IgD-negative memory B cell (primary cell): ENCODE measurements around the gene CCM2L. TPM values are rescaled to one million over a fixed set of nuclear protein-coding genes. Genes with fewer than 3 reads are reported as not detected.

Source experiments
- H3K27ac Mint-ChIP-seq, 3 donors: one replicate each; pipeline ENCODE4 v1.8.0; 2020 to 2022; ENCODE audit warnings: mild to moderate bottlenecking in 3 of 3, mixed read lengths in 3 of 3, moderate library complexity in 1 of 3
- H3K27me3 Mint-ChIP-seq: one replicate; pipeline ENCODE4 v1.8.0; 2021; ENCODE audit warnings: mixed read lengths
- H3K36me3 Mint-ChIP-seq: one replicate; pipeline ENCODE4 v1.8.0; 2020; ENCODE audit warnings: mild to moderate bottlenecking, mixed read lengths
- H3K4me1 Mint-ChIP-seq, 3 donors: one replicate each; pipeline ENCODE4 v1.8.0; 2020 to 2022; ENCODE audit warnings: mixed read lengths in 3 of 3, mild to moderate bottlenecking in 1 of 3
- H3K4me3 Mint-ChIP-seq, 4 donors: one replicate each; pipeline ENCODE4 v1.8.0; 2020 to 2022; ENCODE audit warnings: mild to moderate bottlenecking in 4 of 4, mixed read lengths in 4 of 4, moderate library complexity in 3 of 4
- H3K9me3 Mint-ChIP-seq, 3 donors: one replicate each; pipeline ENCODE4 v1.8.0; 2020 to 2021; ENCODE audit warnings: mixed read lengths in 3 of 3, mild to moderate bottlenecking in 1 of 3
- polyA plus RNA-seq: library from polyadenylated mRNA; unstranded; fragments of 300-500 nt; fragmentation: Illumina TruSeq; gene quantifications from one replicate; pipeline ENCODE4 v1.2.3, GENCODE V29; 2021

The CCM2L gene
- polyA plus RNA-seq, 1 donor from 2014 or later: not detected

GRCh38 chr20:32052090-32052777 lies 42.0 kb downstream of the CCM2L start, which contains the start of gene HCK:
TSS of gene HCK (plus strand) at chr20:32052242.
- peak within 1 kb of the TSS; percentile 83 to 96 (median 92) for H3K4me3 Mint-ChIP-seq
- peak within 1 kb of the TSS; percentile 78 to 96 (median 88) for H3K27ac Mint-ChIP-seq
- H3K4me1 Mint-ChIP-seq: peaks cover 19 to 30% (median 23%) of the 10 kb centered on the region in 3 donors
- peaks cover 11% of the 10 kb centered on the region for H3K27me3 Mint-ChIP-seq
- H3K36me3 Mint-ChIP-seq: peaks cover 2% of the 10 kb centered on the region
- H3K9me3 Mint-ChIP-seq: no peaks in the 10 kb centered on the region

DNA sequence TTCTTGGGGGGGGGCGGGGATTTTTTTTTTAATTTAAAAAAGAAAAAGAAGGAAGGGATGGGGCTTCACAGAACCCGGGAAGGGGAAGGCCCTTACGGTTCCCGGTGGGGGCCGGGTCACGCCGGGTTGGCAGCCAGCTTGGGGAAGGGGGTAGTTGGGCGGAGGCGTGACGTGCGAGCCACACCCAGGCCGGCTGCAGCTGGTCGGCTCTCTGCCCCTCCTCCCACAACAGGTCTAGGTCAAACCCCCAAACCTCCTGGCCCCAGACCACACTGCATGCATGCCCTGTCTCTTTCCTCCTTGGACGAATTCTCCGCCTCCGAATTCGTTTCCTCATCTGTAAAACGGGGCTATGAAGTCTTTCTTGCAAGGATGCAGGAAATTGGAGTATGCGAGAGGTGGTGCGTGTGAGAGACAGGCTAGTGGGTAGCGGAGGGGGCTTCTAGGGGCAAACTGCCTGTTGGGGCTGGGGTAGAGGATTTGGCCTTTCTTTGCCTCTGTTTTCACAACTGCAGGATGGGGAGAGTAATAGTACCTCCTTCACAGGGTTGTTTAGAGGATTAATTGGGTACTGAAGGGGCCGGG lies 42.6 kb downstream of the CCM2L start:
- Mint-ChIP-seq H3K27me3 (peaks cover 11% of the 10 kb centered on the region), H3K4me3 (peak overlapping the region; percentile 83 to 96 (median 92)), H3K27ac (peak overlapping the region; percentile 57 to 63 (median 59)), H3K4me1 (peaks cover 19 to 31% (median 23%) of the 10 kb centered on the region in 3 donors), H3K9me3 (no peaks in the 10 kb centered on the region), H3K36me3 (peaks cover 2% of the 10 kb centered on the region)

- Mint-ChIP-seq H3K9me3 (no peaks in the 10 kb centered on the region), H3K27ac (peak overlapping the region in 2 of 3 donors; percentile 57 to 59), H3K4me1 (peaks cover 19 to 31% (median 23%) of the 10 kb centered on the region in 3 donors), H3K4me3 (peak overlapping the region in 2 of 4 donors; percentile 64 to 71), H3K27me3 (peaks cover 11% of the 10 kb centered on the region), H3K36me3 (peaks cover 2% of the 10 kb centered on the region)
Measured at GRCh38 chr20:32053648-32054047, 43.4 kb downstream of the CCM2L start.

GRCh38 chr20:32056708-32057483 lies 46.7 kb downstream of the CCM2L start:
- peaks cover 7 to 26% (median 19%) of the 10 kb centered on the region in 3 donors for H3K4me1 Mint-ChIP-seq
- peak overlapping the region in 1 of 3 donors; percentile 59 for H3K27ac Mint-ChIP-seq
- no peak overlapping the region for H3K4me3 Mint-ChIP-seq
- H3K27me3 Mint-ChIP-seq: peaks cover 14% of the 10 kb centered on the region
- H3K9me3 Mint-ChIP-seq: no peaks in the 10 kb centered on the region
- peaks cover 2% of the 10 kb centered on the region for H3K36me3 Mint-ChIP-seq

DNA sequence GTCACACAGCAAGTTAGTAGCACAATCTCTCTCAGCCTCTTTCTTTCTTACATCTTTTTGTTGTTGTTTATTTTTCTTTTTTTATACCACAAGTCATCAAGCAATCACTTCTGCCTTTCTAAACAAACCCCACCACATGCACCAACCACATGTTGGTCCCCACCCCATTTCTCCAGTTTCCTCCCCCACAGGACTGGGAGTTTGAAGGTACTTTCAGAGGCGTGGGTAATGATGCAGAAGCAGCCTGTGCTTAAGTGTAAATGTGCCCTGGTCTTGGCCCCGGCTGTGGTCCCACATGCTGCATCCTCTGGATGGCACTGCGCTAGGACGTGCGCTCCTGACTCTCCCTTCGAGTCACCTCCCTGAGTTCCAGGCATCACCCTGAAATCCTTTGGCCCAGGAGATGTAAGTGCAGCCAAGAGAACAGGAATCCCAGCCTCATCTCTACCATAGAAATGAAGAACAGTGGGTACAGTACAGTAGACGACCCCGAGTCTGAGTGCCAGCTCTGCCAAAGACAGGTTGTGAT lies 47.5 kb downstream of the CCM2L start:
- peaks cover 2% of the 10 kb centered on the region for H3K36me3 Mint-ChIP-seq
- peaks cover 9 to 27% (median 21%) of the 10 kb centered on the region in 3 donors for H3K4me1 Mint-ChIP-seq
- no peak overlapping the region for H3K27ac Mint-ChIP-seq
- H3K27me3 Mint-ChIP-seq: peaks cover 10% of the 10 kb centered on the region
- H3K4me3 Mint-ChIP-seq: peak overlapping the region in 1 of 4 donors; percentile 2
- H3K9me3 Mint-ChIP-seq: no peaks in the 10 kb centered on the region

DNA sequence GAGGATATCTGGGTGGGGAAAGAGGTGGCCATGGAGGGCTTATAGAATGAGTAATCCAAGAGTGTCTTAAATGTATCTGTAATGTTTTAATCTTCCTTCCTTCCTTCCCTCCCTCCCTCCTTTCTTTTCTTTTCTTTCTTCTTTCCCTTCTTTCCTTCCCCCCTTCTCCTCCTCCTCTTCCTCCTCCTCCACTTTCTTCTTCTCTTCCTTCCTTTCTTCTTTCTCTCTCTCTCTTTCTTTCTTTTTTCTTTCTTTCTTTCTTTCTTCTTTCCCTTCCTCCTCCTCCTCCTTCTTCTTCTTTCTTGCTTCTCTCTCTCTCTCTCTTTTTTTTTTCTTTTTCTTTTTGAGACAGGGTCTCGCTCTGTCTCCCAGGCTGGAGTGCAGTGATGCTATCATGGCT lies 49.0 kb downstream of the CCM2L start:
- Mint-ChIP-seq H3K4me1 (peaks cover 6 to 20% (median 19%) of the 10 kb centered on the region in 3 donors), H3K9me3 (no peaks in the 10 kb centered on the region), H3K36me3 (peaks cover 2% of the 10 kb centered on the region), H3K27me3 (peaks cover 6% of the 10 kb centered on the region), H3K4me3 (no peak overlapping the region), H3K27ac (no peak overlapping the region)

DNA sequence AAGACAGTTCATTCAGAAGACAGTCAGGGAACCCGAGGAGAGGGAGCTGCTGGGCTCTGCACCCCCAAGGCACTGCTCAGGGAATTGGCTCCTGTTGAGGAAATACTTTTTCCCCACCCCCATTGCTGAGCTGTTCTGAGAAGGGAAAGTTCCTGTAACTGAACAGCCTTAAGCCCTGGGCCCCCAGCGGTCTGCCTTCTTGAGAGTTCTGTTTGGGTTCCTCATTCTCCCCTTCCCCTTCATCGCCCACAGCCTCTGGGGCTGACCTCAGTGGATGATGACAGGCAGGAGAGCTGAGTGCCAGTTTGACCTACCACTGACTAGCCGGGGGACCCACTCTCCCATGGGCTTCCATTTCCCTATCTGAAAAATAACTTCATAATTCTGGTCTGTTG lies 52.5 kb downstream of the CCM2L start:
- Mint-ChIP-seq H3K27ac (peak overlapping the region in 1 of 3 donors; percentile 14), H3K4me1 (peaks cover 13 to 29% (median 14%) of the 10 kb centered on the region in 3 donors), H3K4me3 (peak overlapping the region in 2 of 4 donors; percentile 33 to 55), H3K27me3 (peaks cover 4% of the 10 kb centered on the region), H3K9me3 (no peaks in the 10 kb centered on the region), H3K36me3 (no peaks in the 10 kb centered on the region)

GRCh38 chr20:32063695-32064094 lies 53.5 kb downstream of the CCM2L start:
- H3K27ac Mint-ChIP-seq: no peak overlapping the region
- H3K36me3 Mint-ChIP-seq: peaks cover 1% of the 10 kb centered on the region
- H3K4me1 Mint-ChIP-seq: peaks cover 13 to 29% (median 14%) of the 10 kb centered on the region in 3 donors
- peaks cover 4% of the 10 kb centered on the region for H3K27me3 Mint-ChIP-seq
- H3K9me3 Mint-ChIP-seq: no peaks in the 10 kb centered on the region
- H3K4me3 Mint-ChIP-seq: no peak overlapping the region

DNA sequence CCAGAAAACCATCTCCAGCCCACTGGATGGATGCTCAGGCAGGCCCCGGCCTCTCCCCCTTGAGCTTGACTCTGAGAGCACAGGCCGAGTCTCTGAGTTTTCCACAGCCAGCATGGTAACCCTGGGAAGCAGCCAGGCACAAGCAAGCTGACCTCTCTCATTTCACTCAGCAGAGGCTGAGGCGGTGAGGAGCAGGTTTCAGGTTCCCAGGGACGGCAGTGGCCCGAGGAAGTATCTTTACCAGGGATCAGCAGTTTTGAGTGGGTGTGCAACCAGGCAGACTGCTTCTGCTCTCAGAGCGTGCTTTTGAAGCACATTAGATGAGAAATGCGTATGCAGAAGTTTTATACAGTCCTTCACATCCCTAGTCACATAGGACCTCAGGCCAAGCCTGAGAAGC lies 54.4 kb downstream of the CCM2L start:
- Mint-ChIP-seq H3K9me3 (no peaks in the 10 kb centered on the region), H3K36me3 (peaks cover 1% of the 10 kb centered on the region), H3K4me1 (peaks cover 13 to 38% (median 23%) of the 10 kb centered on the region in 3 donors), H3K27me3 (peaks cover 4% of the 10 kb centered on the region), H3K4me3 (no peak overlapping the region), H3K27ac (no peak overlapping the region)

DNA sequence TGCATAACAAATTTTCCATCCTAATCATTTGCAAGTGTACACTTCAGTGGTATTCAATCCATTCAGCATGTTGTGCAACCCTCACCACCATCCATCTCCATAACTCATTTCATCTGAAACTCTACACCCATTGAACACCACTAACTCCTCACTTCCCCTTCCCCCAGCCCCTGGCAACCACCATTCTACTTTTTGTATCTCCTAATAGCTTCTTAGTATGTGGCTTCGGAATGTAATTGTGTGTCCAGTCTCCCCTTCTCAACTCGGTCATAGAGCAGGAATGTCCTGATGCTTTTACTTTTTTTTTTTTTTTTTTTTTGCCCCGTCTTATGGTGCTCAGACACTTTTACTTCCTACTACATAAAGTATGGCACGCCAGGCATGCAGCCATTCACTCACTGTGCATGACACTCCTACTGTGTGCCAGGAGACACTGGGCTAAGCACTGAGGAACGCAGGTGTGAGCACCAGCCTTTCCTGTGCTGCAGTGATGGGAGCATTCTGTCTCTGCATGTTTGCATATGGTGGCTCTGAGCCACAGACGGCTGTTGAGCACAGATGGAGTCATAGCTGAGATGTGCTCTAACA lies 57.1 kb downstream of the CCM2L start:
- Mint-ChIP-seq H3K36me3 (peaks cover 7% of the 10 kb centered on the region), H3K27me3 (no peaks in the 10 kb centered on the region), H3K27ac (no peak overlapping the region), H3K9me3 (peaks cover 0 to 1% (median 0%) of the 10 kb centered on the region in 3 donors), H3K4me1 (peaks cover 18 to 35% (median 31%) of the 10 kb centered on the region in 3 donors), H3K4me3 (peak overlapping the region in 1 of 4 donors; percentile 33)

DNA sequence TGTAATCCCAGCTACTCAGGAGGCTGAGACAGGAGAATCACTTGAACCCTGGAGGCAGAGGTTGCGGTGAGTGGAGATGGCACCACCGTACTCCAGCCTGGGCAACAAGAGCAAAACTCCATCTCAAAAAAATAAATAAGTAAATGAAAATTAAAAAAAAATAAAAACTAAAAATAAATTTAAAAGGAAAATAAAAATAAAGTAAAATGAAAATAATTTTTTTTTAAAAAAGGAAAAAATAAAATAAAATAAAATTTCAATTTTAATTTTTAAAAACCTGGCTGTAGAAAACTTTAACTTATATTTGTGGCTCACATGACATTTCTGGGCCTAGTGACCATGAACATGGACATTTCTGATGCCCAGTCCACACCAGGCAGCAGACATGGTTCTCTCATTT lies 57.9 kb downstream of the CCM2L start:
- Mint-ChIP-seq H3K27me3 (no peaks in the 10 kb centered on the region), H3K4me3 (no peak overlapping the region), H3K36me3 (peaks cover 8% of the 10 kb centered on the region), H3K9me3 (peaks cover 0 to 1% (median 0%) of the 10 kb centered on the region in 3 donors), H3K4me1 (peaks cover 18 to 28% (median 28%) of the 10 kb centered on the region in 3 donors), H3K27ac (no peak overlapping the region)

DNA sequence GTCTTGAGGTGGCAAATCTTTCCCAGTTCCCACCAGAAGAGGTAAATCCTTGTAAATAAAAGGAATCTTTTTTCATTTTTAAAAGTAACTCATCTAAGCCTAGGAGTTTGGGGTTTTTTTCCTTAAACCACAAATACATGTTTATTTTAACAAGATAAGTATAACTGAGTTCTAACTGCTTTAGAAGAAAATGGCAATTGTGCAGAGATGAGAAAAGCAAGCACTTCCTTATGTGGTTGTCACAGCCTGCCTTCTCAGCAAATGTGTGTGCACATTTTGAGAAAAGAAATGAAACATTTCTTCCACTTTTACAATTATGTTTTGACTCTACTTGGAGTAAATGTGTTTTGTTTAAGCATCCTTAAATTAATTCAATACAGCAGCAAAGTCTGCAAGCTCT lies 59.5 kb downstream of the CCM2L start:
- H3K36me3 Mint-ChIP-seq: peaks cover 8% of the 10 kb centered on the region
- peak overlapping the region in 1 of 3 donors; percentile 73 for H3K27ac Mint-ChIP-seq

GRCh38 chr20:32070282-32070681 lies 60.0 kb downstream of the CCM2L start:
- peak overlapping the region in 1 of 3 donors; percentile 73 for H3K27ac Mint-ChIP-seq
- no peaks in the 10 kb centered on the region for H3K27me3 Mint-ChIP-seq
- peaks cover 8% of the 10 kb centered on the region for H3K36me3 Mint-ChIP-seq
- peak overlapping the region in 3 of 4 donors; percentile 12 to 58 (median 39) for H3K4me3 Mint-ChIP-seq
- H3K9me3 Mint-ChIP-seq: peaks cover 0 to 1% (median 0%) of the 10 kb centered on the region in 3 donors
- H3K4me1 Mint-ChIP-seq: peaks cover 18 to 28% (median 28%) of the 10 kb centered on the region in 3 donors

More for the DNA sequence above, 59.5 kb downstream of the CCM2L start:
- Mint-ChIP-seq H3K9me3 (peaks cover 0 to 1% (median 0%) of the 10 kb centered on the region in 3 donors), H3K4me3 (peak overlapping the region in 1 of 4 donors; percentile 3), H3K27me3 (no peaks in the 10 kb centered on the region), H3K4me1 (peaks cover 18 to 28% (median 28%) of the 10 kb centered on the region in 3 donors)

DNA sequence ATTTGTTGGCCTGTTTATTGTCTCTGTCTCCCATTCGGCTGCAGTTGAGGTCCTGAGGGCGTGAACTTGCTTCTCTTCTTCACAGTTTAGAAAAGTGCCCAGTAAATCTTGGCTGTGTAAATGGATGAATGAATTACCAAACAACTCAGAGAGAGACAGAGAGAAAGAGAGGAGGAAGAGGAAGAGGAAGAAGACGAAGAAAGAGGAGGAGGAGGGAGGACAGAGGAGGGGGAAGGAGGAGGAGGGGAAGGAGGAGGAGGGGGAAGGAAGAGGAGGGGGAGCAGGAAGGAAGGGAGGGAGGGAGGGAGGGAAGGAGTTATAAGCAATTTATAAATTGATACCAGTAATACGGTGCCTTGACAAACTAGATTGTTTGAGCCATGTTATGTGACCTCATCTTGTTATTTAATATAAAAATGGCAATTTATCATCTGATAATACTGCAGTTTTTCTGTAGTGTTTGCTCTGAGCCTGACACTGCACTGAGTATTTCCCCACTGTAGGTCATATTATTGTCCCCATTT lies 60.5 kb downstream of the CCM2L start:
- peak overlapping the region; percentile 53 to 92 (median 73) for H3K27ac Mint-ChIP-seq
- peaks cover 18 to 28% (median 28%) of the 10 kb centered on the region in 3 donors for H3K4me1 Mint-ChIP-seq
- H3K9me3 Mint-ChIP-seq: peaks cover 0 to 1% (median 0%) of the 10 kb centered on the region in 3 donors
- H3K36me3 Mint-ChIP-seq: peaks cover 8% of the 10 kb centered on the region
- H3K27me3 Mint-ChIP-seq: no peaks in the 10 kb centered on the region
- H3K4me3 Mint-ChIP-seq: peak overlapping the region in 1 of 4 donors; percentile 58
